NK-92 (cell line): ENCODE results near the gene GOLT1A.
"Not testable (repeated sequence)": the region's sequence is repeated elsewhere in the genome, so short reads cannot be mapped to it uniquely, and the experiment has no call there.

Experiments used
- DNase-seq: peaks from one replicate; lab custom pipeline; 2025; ENCODE audit not compliant: unreplicated experiment; lab: John Stamatoyannopoulos, UW

Gene GOLT1A

DNA sequence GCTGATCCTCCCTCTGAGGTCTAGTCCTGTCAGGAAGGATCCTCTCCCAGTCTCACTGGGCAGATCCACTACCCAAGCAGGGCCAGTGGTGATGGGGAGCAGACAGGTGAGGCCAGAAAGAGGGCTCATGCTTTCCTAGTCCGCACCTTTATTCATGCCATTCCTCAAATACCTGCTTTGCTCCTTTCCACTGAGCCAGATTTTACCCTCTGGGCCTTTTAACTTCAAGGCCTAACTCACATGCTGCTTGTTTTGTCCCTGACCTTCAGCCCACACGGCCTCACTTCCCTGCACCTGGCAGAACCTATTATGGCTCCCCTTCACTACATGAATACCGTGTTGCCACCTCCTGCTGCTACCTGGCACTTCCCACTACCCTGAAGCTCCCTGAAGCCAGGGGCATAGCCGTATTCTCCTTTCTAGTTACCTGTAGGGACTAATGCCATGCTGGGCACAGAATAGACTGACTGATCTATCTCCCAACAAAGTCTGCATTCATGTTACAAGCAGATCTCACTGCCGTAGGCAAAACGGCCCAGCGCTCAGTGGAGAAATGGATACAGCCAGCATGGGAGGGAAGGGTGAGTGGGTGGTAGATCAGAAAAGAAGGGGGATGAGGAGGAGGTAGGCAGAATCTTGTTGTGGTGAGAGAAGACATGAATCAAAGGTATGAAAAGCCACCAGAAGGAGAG, 36.1 kb upstream of the GOLT1A start:
- no peak for DNase-seq

DNA sequence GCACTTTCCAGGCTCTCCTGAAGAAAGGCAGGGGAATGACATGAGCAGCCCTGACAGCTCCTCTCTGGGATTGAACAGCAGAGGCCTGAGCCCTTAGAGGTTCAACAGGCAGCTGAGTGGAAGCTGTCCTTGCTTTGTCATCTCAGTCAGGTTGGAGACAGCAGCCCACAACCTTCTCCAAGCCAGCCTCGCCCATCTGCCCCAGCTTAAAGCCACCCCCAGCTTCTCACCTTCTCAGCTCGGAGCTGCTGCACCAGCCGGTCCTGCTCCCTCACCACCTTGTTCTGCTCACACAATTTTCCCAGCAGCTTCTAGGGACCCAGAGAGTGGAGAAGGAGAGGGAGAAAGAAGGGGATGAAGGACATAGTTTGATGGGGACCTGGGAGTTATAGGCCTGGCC, 35.2 kb upstream of the GOLT1A start:
- DNase-seq = no peak

DNA sequence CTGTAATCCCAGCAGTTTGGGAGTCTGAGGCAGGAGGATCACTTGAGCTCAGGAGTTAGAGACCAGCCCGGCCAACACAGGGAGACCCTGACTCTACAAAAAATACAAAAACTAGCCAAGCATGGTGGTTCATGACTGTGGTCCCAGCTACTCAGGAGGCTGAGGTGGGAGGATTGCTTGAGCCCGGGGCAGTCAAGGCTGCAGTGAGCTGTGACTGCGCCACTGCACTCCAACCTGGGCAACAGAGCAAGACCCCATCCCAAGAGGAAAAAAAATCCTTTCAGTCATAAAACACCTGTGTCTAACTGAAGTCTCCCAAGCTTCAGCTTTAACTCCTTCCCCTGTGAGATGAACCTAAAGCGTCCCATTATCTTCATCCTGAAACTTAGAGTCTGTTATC, 33.1 kb upstream of the GOLT1A start:
- DNase-seq = no peak

DNA sequence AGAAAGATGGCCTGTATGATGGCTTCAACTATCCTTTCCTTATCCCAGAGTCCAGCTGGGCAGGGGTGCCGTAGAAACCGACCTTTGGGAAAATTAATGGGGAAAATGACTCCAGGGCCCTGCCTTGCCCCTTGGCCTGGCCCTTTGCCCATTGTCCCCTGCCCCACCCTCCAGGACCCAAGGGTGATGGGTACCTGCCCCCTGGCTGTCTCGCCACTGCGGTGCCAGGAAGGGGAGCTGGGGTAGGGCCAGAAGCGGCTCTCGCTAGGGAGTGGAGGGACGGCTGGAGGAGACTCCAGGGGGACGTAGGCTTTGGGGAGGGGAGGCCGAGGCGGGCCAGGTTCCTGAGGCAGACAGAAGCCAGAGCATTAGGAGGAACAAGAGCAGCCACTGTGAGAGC, 29.1 kb upstream of the GOLT1A start:
- DNase-seq = no peak

DNA sequence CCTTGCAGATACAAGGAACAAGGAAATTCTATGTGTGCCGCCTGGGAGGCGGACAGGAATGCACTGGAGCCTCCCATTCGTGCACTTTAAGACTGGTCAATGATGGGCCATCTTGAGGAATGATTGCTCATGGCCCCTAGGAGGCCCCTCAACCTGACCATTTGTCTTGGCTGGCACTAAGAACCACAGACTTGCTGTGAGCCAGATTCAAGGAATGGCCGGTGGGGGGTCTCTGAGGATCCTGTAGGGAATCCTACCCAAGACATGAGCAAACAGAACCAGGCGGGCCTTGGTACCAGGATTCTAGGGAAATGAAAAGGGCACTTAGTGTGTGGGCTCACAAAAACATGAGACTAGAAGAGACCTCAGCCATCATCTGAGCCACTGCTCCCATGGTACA, 28.1 kb upstream of the GOLT1A start:
- DNase-seq = no peak

DNA sequence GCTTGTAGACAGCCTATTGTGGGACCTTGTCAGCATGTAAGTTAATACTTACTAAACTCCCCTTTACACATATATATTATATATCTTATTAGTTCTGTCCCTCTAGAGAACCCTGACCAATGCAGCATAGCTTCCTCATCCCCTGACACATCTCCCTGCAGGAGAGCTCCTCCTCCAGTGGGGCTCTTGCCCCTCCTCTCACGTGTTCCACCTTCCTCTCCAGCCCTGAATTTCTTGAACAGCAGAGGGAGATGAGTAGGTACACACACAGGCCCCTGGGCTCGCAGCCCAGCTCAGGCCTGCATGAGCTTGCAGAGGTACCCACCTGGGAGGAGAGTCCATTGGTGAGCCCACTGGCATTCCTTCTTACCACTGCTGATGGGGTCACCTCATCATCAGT, 27.3 kb upstream of the GOLT1A start:
- no peak for DNase-seq

DNA sequence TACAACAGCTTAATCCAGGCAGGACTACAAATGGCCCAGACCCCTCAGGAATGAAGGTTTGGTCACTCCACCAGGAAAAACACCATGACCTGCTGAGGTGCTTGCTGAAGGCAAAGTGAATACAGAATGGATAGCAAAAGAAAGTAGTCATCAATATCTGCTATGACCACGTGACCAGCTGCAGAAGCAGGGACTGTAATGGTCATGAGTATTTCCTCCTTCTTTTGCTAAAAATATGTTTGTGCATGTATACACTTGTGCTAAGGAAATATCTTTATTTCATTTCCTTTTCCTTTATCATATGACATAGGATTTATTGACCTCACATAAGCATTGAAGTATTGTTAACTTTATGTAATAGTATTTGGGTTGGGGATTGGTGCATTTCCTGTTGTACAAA, 26.4 kb upstream of the GOLT1A start:
- DNase-seq = no peak

DNA sequence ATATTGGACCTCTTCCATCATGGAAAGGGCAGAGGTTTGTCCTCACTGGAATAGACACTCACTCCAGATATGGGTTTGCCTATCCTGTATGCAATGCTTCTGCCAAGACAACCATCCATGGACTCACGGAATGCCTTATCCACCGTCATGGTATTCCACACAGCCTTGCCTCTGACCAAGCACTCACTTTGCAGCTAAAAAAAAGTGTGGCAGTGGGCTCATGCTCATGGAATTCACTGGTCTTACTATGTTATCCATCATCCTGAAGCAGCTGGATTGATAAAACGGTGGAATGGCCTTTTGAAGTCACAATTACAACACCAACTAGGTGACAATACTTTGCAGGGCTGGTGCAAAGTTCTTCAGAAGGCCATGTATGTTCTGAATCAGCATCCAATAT, 25.6 kb upstream of the GOLT1A start:
- not testable (repeated sequence) for DNase-seq

DNA sequence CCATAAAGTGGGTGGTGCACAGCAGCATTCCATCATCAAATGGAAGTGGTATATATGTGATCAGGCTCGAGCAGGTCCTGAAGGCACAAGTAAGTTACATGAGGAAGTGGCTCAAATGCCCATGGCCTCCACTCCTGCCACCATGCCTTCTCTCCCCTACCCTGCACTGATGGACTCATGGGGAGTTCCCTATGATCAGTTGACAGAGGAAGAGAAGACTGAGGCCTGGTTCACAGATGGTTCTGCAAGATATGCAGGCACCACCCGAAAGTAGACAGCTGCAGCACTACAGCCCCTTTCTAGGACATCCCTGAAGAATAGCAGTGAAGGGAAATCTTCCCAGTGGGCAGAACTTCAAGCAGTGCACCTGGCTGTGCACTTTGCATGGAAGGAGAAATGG, 24.7 kb upstream of the GOLT1A start:
- not testable (repeated sequence) for DNase-seq

DNA sequence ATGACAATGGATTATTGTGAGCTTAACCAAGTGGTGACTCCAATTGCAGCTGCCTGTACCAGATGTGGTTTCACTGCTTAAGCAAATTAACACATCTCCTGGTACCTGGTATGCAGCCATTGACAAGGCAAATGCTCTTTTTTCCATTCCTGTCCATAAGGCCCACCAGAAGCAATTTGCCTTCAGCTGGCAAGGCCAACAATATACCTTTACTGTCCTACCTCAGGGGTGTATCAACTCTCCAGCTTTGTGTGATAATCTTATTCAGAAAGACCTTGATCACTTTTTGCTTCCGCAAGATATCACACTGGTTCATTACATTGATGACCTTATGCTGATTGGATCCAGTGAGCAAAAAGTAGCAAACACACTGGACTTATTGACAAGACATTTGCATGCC, 23.7 kb upstream of the GOLT1A start:
- not testable (repeated sequence) for DNase-seq

DNA sequence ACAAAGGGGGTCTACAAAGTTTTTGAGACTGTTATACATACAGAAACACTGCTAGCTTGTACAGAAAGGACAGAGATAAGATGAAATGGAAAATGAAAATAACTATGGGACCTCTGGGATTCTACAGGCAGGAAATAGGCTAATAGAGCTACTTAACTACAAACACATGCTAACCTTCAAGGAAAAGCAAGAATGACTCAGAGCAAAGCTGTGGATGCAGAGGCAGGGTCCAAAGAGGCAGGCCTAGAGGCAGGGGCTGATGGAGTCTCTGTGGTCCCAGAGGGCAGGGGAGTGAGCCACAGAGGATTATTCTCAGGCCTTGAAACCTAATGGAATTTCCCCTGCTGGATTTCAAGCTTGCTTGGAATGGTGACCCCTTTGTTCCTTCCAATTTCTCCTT, 18.7 kb upstream of the GOLT1A start:
- DNase-seq = no peak

DNA sequence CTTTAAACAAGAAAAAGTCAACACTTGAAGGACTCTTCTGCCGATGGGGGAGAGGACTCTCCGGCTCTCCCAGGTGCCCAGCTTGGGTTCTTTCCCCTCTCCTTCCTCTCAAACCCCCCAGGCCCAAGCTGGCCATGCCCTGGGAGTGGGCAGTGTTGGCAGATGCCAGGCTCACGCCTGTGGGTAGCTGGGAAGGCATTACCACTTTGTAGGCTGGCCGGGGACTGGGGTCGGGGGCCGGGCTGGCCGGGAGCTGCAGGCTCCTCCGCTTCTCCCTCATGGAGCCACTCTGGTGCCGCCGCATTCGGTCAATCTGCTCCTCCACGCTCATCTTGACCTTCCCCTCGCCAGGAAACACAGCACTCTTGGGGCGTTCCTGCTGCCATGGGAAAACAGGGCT, 16.4 kb upstream of the GOLT1A start:
- DNase-seq = no peak

DNA sequence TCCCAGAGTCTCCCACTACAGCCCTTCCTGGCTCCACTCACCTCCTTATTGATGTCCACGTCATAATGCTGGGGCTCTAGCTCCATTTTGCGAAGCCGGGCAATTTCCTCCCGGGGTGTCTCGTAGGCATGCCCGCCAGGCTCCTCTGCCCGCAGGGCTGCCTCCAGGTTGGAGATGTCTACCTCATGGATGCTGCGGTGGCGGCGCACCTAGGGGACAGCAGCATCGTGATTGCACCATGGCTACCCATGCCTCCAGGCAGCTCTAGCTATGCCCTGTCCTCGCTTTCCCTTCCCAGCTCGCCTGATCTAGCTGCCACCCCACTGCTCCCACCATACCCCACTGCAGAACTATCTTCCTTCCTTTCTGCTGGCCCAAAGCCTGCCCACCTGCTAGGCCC, 15.1 kb upstream of the GOLT1A start:
- no peak for DNase-seq

DNA sequence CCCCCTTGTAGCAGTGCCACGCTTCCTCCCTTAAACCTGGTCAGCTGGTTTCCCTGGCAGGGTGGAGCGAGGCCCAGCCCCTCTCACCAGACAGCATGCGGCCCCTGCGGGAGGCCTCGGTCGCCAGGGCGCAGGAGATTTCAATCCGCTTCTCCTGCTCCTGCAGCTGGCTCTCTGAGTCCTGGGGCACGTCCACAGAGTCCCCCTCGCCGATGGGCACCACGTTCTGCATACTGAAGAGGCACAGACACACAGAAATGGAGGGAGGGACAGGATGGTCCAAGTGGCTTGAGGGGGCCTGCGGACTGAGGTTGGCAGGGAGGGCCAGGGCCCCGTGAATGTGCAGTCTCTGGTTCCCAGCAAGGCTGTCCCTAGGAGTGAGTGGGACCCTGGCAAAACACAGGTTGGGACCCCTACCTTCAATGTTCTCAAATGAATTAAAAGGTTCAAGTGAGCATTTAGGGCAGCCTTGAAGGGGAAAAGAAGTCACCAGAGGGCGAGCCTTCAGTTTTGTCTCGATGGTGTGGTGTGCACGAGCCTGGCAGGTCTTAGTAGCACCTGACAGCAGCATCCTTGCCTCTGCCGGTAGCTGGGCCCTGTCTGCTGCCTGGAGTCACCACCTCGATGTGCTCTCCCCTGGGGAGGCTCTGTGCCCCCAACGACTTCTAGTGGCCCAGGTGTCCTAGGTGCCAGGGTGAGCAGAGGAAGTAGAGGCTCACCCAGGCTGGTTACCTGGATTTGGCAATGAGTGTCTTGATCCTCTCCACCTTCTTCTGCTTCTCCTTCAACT, 14.4 kb upstream of the GOLT1A start:
- no peak for DNase-seq

DNA sequence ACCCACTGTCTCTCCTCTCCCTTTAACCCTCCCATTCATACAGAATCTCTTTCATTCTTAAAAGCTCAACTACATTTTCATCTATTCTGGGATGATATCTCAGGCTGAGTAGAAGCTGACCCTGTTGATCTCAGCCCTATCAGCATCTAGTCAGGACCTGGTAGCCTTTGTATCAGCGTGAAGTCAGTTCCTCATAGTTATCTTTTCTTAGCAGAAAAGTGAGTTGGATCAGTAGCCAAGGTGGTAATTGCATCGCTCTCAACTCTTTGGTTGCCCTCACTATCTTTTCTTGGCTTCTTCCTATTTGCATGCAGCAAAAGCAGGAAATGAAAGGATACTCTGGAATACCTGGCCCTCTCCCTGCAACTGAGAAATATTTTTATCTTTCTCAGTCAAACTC, 13.6 kb upstream of the GOLT1A start:
- DNase-seq = no peak

DNA sequence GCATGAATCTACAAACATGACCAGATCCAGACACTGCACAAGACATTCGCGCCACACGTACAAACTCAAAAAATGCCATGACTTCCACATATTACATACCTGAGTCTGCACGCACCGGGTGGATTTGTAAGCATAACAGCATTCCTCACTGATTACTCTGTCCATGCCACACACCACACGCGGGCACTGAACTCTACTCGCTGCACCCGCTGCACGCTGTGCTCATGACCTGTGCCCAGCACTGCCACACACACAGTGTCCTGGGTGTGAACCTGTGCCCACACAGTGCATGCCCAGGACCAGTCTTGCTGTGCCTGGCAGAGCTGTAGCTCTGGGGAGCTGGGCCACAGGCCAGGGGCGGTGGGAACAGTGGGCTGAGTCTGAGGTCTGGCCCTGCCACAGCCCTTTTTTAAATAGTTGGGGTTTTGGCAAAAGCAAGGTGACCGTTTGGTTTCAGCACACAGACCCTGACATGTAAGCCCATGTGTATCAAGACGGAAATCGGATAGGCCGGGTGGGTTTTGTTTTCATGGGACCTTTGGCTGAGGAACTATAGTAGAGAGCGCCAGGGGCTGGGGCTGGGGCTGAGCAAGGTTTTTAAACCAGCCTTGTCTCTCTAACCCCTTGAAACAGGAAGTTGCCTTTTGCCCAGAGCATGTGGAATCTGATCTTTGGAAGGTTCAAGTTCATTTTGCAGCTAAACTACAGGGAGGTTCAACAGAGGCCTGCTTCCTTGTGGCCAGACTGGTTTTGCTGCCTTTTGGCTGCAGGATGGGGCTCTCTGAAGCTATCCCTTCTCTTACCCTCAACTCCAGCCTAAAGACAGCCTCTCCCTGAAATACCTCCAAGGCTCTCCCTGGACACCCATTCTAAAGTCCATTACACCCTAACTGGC, 12.3 kb upstream of the GOLT1A start:
- DNase-seq = no peak

DNA sequence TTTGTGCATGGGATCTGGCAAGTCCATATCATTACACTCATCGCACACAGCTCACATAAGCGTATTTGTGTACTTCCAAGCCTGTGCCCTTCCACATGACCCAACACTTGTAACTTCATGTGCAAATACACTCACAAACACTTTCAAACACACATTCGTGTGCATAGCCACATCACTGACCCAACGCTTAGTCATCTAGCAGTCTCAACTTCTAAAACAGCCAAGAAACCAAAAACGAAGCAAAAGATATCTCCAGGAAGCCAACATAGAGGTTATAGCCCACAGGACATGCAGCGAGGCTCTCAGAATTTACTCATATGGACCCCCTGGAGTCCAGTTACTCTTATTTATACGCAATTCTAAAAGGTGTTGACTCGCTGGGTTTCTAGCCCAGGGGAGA, 10.9 kb upstream of the GOLT1A start:
- no peak for DNase-seq

DNA sequence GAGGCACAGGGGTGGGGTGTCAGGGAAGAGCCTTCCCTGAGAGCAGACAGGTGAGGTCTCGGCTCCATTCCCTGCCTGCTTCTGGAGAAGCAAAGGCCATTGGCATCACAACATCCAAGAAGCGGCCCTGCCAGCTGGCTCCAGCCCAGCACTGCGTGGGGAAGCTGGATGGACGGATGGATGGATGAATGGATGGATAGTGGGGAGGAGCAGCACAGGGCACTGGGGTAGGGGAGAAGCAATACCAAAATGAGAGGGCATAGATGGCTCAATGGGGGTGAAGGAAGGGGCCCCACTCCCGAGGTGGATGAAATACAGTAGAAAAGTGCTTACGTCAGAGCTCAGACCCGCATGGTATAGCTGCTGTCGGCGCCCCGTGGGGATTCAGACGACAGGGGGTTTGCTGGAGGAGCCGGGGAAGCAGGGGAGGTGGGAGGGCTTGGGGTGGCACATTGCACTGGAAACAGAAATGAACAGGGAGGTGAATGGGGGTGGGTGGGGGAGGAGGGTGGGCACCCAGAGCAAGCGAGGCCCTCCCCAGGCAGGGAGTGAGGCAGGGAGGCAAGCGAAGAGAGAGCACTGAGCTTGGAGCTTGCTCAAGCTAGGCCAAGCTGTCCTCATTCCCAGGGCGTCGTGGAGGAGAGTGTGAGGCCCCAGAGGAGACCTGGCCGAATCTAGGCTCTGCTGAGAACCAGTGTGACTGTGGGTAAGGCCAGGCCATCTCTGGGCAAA, 9.5 kb upstream of the GOLT1A start:
- DNase-seq = no peak

DNA sequence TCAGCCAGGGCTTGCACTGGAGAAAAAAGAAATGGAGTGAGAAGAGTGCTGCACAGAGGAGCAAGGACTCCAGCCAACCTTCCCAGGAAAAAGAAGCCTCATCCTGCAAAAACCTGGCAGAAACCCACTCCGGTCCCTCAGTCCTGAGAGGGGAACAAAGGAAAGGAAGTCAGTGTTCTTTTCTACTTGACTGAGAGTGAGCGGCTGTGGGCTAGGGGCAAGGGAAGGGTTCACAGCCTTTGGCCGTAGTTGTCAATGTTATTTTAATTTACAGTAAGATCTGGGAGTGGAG, 8.9 kb upstream of the GOLT1A start:
- no peak for DNase-seq

DNA sequence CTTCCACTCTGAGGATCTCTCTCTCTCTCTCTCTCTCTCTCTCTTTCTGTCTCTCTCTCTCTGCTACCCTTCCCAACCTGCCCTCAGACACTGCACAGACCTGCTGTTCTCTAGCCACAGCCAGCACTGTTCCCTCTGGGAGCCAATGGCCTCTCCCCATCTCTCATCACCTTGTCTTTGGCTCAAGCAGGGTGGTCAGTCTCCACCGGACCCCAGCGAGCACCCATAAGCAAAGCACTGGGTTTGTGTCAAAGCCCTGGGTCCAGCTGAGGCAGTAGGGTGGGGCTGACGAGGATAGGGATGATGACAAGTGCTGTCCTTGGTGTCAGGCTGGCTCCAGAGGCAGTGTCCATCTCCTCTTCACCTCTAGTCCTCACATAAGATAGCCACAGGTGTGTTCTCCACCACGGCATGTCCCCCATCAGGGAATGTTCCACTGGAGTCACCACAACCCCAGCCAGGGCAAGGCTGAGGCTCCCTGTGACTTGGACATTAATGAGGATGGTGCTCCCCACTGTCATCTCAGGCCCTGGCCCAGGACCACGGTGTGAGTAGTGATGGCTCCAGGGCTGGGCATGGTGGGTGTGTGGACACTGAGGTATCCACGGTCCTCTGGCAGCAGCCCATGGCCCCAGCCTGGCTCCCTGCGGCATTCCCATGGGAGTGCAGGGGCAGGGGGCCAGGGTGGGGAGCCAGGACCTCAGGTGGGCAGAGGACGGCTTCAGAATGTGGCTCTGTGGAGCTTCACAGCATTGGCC, 8.4 kb upstream of the GOLT1A start:
- no peak for DNase-seq

DNA sequence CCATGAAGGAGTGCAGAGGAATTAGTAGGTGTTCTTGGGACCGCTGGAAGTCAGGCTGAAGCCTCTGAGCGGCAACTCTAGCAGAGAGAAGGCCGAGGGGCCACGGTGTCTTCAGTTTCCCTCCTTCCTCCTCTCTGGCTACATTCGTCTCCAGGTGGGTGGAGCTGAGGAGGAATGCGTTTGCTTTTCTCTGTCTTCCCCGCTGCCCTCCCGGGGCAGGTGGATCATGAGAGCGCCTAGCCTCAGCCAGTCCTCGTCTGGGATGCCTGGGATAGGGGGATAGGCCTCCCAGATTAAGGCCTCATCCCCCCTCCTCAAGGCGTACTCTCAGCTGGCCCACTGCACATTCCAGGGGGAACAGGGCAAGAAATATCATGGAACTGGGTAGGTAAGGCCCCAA, 7.5 kb upstream of the GOLT1A start:
- DNase-seq = no peak
